Measurements from ENCODE around the gene MAX. TPM values are rescaled to one million over a fixed set of nuclear protein-coding genes. Genes with fewer than 3 reads are reported as not detected.

Gene MAX
- total and polyA plus RNA-seq, 2 experiments from 2014 or later, result 25.0 to 27.7 TPM

GRCh38 chr14:65110525-65110924 is 8.2 kb upstream of the MAX start (continued):
- no peak for TF ChIP-seq ZNF331 (CRISPR knock-in tag; IDR thresholded peaks at IDR 0.05; ENCODE audit: low read depth)
- TF ChIP-seq, protein P1, sequence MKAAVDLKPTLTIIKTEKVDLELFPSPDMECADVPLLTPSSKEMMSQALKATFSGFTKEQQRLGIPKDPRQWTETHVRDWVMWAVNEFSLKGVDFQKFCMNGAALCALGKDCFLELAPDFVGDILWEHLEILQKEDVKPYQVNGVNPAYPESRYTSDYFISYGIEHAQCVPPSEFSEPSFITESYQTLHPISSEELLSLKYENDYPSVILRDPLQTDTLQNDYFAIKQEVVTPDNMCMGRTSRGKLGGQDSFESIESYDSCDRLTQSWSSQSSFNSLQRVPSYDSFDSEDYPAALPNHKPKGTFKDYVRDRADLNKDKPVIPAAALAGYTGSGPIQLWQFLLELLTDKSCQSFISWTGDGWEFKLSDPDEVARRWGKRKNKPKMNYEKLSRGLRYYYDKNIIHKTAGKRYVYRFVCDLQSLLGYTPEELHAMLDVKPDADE (IDR thresholded peaks at IDR 0.05), result no peak

GRCh38 chr14:65109357-65109756 is 7.0 kb upstream of the MAX start:
- H3K36me3 Mint-ChIP-seq (ENCODE audit: low read depth), result no peaks in the 10 kb centered on the region
- H3K27ac ChIP-seq (ENCODE audit: low read depth), result no peak overlapping the region
- no peak overlapping the region; the same call in 1 of the 2 replicates for H3K27ac Mint-ChIP-seq

More at GRCh38 chr14:65109357-65109756, 7.0 kb upstream of the MAX start:
- Mint-ChIP-seq H3K27me3 (ENCODE audit: insufficient read depth, low read depth, poor library complexity) (peaks cover 5% of the 10 kb centered on the region), H3K4me1 (peaks cover 8% of the 10 kb centered on the region), H3K4me3 (no peak overlapping the region), H3K9me3 (no peaks in the 10 kb centered on the region)
- Histone ChIP-seq H2AFZ (peak overlapping the region; percentile 52; the same call in 1 of the 2 replicates), H3K4me1 (ENCODE audit: insufficient read depth) (no peaks in the 10 kb centered on the region), H3K27me3 (ENCODE audit: insufficient read depth) (peaks cover 2% of the 10 kb centered on the region; the same call in 1 of the 2 replicates), H3K79me2 (replicated peaks; ENCODE audit: insufficient read depth) (no peaks in the 10 kb centered on the region), H3K36me3 (ENCODE audit: insufficient read depth) (no peaks in the 10 kb centered on the region), H4K20me1 (replicated peaks; ENCODE audit: insufficient read depth) (no peaks in the 10 kb centered on the region; the same call in 1 of the 2 replicates), H3K4me3 (no peak overlapping the region), H3F3A (replicated peaks; ENCODE audit: low read depth) (no peaks in the 10 kb centered on the region), H3K4me2 (no peak overlapping the region), H3K9me2 (ENCODE audit: insufficient read depth) (no peaks in the 10 kb centered on the region)
- TF ChIP-seq EZH2phosphoT487 (IDR thresholded peaks at IDR 0.05; ENCODE audit: unreplicated experiment) (no peak), ZNF114 (CRISPR knock-in tag; IDR thresholded peaks at IDR 0.05) (no peak), JUNB (IDR thresholded peaks at IDR 0.05; ENCODE audit: unreplicated experiment) (no peak), EZH2 (IDR thresholded peaks at IDR 0.05; ENCODE audit: low read depth, unreplicated experiment) (no peak), REST (IDR thresholded peaks at IDR 0.05; ENCODE audit: unreplicated experiment) (no peak), CTCF (conservative IDR thresholded peaks at IDR 0.05; ENCODE audit: low read depth in 2 of 2) (no peak), NANOG (IDR thresholded peaks at IDR 0.05; ENCODE audit: borderline replicate concordance) (no peak), STAT1 (IDR thresholded peaks at IDR 0.05; ENCODE audit: unreplicated experiment) (no peak)
- no peak for ATAC-seq
- no peak for DNase-seq (ENCODE audit: low spot score)

All from GM23338 (cell line).